GM12891 (cell line): ENCODE data around the gene LTO1.
"Not testable (repeated sequence)": the region's sequence is repeated elsewhere in the genome, so short reads cannot be mapped to it uniquely, and the experiment has no call there.

Experiments used
- DNase-seq: peaks from one replicate; pipeline ENCODE4 v3.0.0; 2011; ENCODE audit warnings: low spot score; ENCODE audit not compliant: insufficient read length
- FAIRE-seq: peaks from 2 replicates; lab custom pipeline; 2011; peaks lifted over from hg19 to GRCh38; lab: Jason Lieb, UNC
- PAX5 ChIP-seq: IDR thresholded peaks from 2 replicates; pipeline ENCODE4 v1.6.1; 2011; ENCODE audit warnings: low read length, moderate library complexity, mild to moderate bottlenecking; ENCODE audit not compliant: insufficient read depth, severe bottlenecking
- POLR2A ChIP-seq: IDR thresholded peaks from 2 replicates; pipeline ENCODE4 v1.6.1; 2011; ENCODE audit warnings: low read depth, low read length, control low read depth
- POLR2AphosphoS5 ChIP-seq: IDR thresholded peaks from 2 replicates; pipeline ENCODE4 v1.6.1; 2011; ENCODE audit warnings: low read depth, low read length, control low read depth
- POU2F2 ChIP-seq: IDR thresholded peaks from 2 replicates; pipeline ENCODE4 v1.6.1; 2011; ENCODE audit warnings: low read depth, mild to moderate bottlenecking, control low read depth, low read length, moderate library complexity
- SPI1 ChIP-seq: IDR thresholded peaks from 2 replicates; pipeline ENCODE4 v1.6.1; 2011; ENCODE audit warnings: low read depth, low read length, control low read depth
- TAF1 ChIP-seq: IDR thresholded peaks from 2 replicates; pipeline ENCODE4 v1.6.1; 2011; ENCODE audit warnings: low read depth, low read length, control low read depth

Gene LTO1

DNA sequence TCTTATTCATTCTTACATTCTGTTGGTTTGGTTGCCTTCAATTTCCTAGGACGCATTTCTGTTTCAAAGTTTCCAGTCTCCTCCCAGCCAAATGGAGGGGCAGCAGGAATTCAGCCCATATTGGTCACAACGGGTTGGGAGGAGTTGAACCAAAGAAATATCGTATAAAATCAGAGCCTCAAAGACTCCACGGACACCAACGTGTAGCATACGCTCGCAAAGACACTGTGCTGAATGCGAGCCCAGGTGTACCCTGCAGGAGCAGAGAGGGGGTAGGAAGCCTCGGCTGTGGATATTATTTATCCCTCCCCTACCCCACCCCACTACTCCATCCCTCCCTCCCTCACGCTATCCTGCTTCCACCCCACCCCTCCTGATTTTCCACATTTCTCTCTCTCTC, 49.7 kb downstream of the LTO1 start:
- no peak for DNase-seq
- TF ChIP-seq SPI1 (no peak), POU2F2 (no peak), POLR2A (no peak), POLR2AphosphoS5 (no peak), PAX5 (no peak), TAF1 (no peak)
- no peak for FAIRE-seq

DNA sequence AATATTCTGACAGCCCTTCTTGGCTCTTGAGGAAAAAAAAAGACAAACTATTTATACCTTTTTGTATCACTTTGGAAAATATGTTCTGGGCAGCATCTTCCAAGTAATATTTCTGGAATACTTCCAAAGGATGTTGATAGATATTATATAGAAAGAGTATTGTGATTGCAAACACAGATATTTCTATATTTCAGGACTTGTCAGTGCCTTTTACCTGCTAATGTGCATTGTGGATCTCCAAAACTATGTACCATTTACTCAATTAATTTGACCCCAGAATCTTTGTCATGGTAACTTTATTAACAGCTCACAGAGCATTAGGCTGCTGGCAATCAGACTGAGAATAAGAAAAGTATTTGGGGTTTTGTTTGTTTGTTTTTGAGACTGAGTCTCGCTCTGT, 50.9 kb downstream of the LTO1 start:
- TF ChIP-seq POLR2AphosphoS5 (no peak), PAX5 (no peak), POLR2A (no peak), SPI1 (no peak), TAF1 (no peak), POU2F2 (no peak)
- DNase-seq (no peak), FAIRE-seq (no peak)

DNA sequence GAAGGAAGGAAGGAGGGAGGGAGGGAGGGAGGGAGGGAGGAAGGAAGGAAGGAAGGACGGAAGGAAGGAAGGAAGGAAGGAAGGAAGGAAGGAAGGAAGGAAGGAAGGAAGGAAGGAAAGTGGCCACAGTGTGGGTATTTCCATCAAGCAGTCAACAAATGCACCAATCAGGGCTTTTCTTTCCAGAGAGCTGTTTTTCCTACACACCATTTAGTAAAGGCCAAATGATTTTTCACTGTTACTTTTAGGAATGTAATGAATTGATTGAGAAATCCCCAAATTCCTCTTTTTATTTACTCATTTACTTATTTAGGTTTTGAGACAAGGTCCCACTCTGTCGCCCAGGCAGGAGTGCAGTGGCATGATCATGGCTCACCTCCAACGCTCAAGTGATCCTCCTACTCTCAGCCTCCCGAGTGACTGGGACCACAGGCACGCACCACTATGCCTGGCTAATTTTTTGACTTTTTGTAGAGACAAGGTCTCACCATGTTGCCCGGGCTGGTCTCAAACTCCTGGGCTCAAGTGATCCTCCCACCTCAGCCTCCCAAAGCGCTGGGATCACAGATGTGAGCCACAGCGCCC, 53.0 kb downstream of the LTO1 start:
- not testable (repeated sequence) for FAIRE-seq

DNA sequence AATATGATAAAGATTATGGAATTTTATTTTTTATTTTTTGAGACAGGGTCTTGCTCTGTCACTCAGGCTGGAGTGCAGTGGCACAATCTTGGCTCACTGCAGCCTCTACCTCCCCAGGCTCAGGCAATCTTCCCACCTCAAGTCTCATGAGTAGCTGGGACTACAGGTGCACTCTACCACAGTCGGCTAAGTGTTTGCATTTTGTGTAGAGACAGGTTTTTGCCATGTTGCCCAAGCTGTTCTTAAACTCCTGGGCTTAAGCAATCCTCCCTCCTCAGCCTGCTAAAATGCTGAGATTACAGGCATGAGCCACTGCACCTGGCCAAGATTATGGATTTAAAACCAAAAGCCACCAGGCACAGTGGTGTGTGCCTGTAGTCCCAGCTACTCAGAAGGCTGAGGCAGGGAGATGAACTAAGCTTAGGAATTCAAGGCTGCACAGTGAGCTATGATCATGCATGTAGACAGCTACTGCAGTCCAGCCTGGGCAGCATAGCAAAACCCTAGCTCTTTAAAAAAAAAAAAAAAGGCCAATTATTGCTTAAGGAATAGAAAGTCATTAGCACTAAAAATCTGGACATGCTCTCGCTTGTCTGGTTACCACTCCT, 54.4 kb downstream of the LTO1 start:
- TF ChIP-seq POLR2AphosphoS5: no peak
- TF ChIP-seq POLR2A: no peak
- no peak for TF ChIP-seq SPI1
- no peak for TF ChIP-seq PAX5
- TF ChIP-seq POU2F2: no peak
- TF ChIP-seq TAF1: no peak
- FAIRE-seq (no peak), DNase-seq (no peak)

More for the DNA sequence above, 53.0 kb downstream of the LTO1 start:
- not testable (repeated sequence) for DNase-seq

DNA sequence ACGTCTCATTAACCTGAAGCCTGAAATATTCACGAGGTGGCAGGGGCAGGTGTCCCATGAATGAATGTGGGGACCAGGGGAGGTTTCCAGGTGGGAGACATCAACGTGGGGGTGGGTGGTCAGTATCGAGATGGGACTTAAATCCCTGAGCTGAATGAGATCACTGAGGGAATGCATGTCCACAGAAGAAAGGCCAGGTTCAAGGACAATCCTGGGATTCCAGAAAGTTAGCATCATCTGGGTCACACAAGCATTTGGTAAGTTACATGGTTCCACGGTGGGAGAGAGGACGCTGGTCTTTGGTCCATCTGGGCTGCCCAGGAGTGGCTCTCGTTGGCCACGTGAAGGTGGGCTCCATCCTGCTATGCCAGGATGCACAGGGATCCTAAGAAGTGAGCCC, 56.9 kb downstream of the LTO1 start:
- DNase-seq (no peak), FAIRE-seq (no peak)
- TF ChIP-seq POU2F2: no peak
- TF ChIP-seq TAF1: no peak
- no peak for TF ChIP-seq PAX5
- no peak for TF ChIP-seq SPI1
- no peak for TF ChIP-seq POLR2A
- TF ChIP-seq POLR2AphosphoS5: no peak

DNA sequence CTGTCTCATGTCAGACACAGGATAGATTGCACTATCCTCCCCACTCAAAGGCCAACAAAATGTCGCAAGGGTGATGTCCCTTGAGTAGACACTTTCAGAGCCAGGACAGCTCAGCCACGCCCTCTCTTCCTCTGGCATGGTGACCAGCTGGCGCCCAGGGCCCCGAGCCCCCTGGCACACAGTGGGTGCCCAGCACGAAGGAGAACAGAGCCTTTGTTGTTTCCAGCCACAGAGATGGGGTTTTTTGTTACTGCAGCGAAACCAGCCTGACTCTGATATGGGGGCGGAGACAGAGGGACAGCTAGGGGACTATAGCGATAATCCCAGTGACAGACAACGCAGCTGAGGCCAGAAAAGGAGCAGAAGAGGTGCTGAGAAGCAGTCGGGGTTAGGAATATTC, 57.5 kb downstream of the LTO1 start:
- FAIRE-seq (no peak), DNase-seq (no peak)
- TF ChIP-seq POU2F2: no peak
- no peak for TF ChIP-seq TAF1
- TF ChIP-seq PAX5: no peak
- no peak for TF ChIP-seq POLR2AphosphoS5
- TF ChIP-seq POLR2A: no peak

DNA sequence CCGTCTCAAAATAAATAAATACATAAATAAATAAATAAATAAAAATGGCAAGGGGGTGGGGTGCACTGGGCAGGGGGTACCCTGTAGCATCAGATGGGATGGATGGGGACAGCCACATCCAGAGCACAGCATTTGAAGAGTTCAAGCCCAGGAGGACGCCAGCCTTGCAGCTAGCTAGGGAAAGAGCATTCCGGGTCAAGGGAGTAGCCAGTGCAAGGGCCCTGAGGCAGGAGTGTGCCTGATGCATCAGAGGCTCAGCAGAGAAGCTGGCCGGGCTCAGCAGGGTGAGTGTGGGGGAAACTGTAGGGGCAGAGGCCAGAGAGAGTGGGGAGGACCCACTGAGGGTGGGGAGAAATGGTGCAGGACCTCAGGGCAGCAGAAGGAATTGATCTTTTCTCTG, 57.9 kb downstream of the LTO1 start:
- no peak for FAIRE-seq
- no peak for DNase-seq
- TF ChIP-seq TAF1: no peak
- TF ChIP-seq POU2F2: no peak
- TF ChIP-seq SPI1: no peak
- no peak for TF ChIP-seq PAX5
